ENCODE results near the gene RNU6-1.

DNA sequence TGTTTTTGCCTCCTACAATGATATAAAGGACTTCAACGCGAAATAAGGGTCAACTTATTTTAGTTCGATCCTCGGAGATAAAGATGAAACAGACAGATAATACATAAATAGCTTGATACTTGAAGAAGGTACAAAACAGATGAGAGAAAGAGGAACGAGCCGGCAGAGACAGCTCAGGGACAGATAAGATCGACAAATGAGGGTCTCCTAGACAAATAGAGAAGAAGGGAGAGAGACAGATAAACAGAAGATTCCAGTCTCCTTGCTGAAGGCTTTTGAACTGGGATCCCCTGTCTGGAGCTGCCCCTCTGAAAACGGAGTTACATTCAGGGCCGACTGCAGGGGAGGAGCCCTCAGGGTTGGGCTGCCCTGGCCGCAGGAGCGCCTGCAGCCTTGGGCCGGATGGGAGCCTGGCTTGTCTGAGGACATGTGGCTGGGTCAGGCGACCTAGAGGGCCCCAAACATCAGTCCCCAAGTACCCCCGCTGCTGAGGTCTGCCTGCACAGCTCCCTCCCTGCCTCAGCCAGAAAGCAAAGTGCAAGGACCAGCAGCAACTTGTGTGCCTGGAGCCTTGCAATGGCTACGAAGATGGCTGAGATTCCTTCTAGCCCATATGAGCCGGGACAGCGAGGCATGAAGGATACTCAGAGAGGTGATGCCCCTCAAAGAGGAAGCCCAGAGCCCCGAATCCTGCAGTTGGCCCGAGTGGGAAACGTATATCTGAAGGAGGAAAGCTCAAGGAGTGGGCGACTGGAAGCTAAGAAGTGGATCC is 15.5 kb downstream of the RNU6-1 start:
- TF ChIP-seq, protein P1, sequence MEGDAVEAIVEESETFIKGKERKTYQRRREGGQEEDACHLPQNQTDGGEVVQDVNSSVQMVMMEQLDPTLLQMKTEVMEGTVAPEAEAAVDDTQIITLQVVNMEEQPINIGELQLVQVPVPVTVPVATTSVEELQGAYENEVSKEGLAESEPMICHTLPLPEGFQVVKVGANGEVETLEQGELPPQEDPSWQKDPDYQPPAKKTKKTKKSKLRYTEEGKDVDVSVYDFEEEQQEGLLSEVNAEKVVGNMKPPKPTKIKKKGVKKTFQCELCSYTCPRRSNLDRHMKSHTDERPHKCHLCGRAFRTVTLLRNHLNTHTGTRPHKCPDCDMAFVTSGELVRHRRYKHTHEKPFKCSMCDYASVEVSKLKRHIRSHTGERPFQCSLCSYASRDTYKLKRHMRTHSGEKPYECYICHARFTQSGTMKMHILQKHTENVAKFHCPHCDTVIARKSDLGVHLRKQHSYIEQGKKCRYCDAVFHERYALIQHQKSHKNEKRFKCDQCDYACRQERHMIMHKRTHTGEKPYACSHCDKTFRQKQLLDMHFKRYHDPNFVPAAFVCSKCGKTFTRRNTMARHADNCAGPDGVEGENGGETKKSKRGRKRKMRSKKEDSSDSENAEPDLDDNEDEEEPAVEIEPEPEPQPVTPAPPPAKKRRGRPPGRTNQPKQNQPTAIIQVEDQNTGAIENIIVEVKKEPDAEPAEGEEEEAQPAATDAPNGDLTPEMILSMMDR (IDR thresholded peaks at IDR 0.05; ENCODE audit: poor library complexity), result no peak
- TF ChIP-seq EZH2phosphoT487 (IDR thresholded peaks at IDR 0.05; ENCODE audit: low read depth, severe bottlenecking, unreplicated experiment), result peak; percentile 23
